Mucosa of descending colon (tissue), 3 donors: Measurements from ENCODE around the gene ITPKB. TPM values are rescaled to one million over a fixed set of nuclear protein-coding genes. Genes with fewer than 3 reads are reported as not detected.

ENCODE experiments used
- ATAC-seq: fragments of 200-7000 bp; cut with Tn5 transposase; one replicate; pipeline ENCODE4 v1.9.1; 2020; ENCODE audit warnings: mild to moderate bottlenecking, moderate library complexity
- DNase-seq, 3 donors: peaks; one replicate each; pipeline ENCODE4 v3.0.0-alpha.2; 2020
- H3K36me3 ChIP-seq: fragments of 200-600 bp; one replicate; pipeline ENCODE4 v1.8.0; 2021; ENCODE audit warnings: low read depth, mild to moderate bottlenecking
- H3K4me1 ChIP-seq: fragments of 200-600 bp; one replicate; pipeline ENCODE4 v1.8.0; 2021; ENCODE audit warnings: low read depth, mild to moderate bottlenecking
- H3K4me3 ChIP-seq: fragments of 200-600 bp; one replicate; pipeline ENCODE4 v1.8.0; 2021; ENCODE audit warnings: mild to moderate bottlenecking
- H3K9me3 ChIP-seq: fragments of 200-600 bp; one replicate; pipeline ENCODE4 v1.8.0; 2021; ENCODE audit warnings: mild to moderate bottlenecking
- intact Hi-C, 2 donors: fragments of 100-400 bp; cut with DNase I in 1 of 2; cut with micrococcal nuclease in 1 of 2; formaldehyde crosslinking; loops; one replicate each; pipeline versions ENCODE4 v1.11.0 to v1.11.1; 2022; cut with DNase I, micrococcal nuclease
- total RNA-seq, 3 donors: library from RNA; stranded (reverse); fragmentation: NEBNext Ultra II Directional in 2 of 3; extraction: Animal tissue kit (Norgen Biotek cat#: 25700) in 2 of 3; gene quantifications; one replicate each; pipeline versions ENCODE4 v1.2.1 to v1.2.4, GENCODE V29; 2021 to 2023
- TF ChIP-seq, protein P1 (sequence below): fragments of 200-600 bp; IDR thresholded peaks from one replicate; pipeline ENCODE4 v1.8.0; 2022; ENCODE audit warnings: antibody characterized with exemption, mild to moderate bottlenecking
- donor health status: DM: no; HTN: no; CAD: no; lungs with moderate emphysema.
- donor health status: DM: no; HTN: no; CAD: no.
- donor health status: DM: no; HTN: yes; CAD: no.

Gene ITPKB
- total RNA-seq, 3 donors from 2014 or later, result 9.5 to 90.3 (median 11.7) TPM

DNA sequence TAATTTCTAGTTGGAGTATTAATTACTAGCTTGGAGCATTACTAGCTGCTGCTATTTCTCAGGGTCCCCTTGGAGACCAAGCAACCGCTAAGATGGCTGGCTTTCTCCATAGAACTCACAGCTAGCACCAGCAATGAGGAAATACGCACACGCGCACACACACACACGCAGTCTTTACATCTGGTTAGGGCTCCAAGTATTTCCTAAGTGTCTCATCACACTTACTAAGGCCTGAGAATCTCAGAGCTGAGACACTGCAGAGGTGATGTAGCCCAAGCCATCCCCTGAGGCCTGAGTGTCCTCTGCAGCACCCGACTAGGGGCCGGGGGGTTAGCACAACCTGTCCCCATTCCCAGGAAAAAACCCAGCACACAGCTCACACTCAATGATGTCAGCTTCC is 42.5 kb downstream of the ITPKB start:
- Histone ChIP-seq H3K4me1 (peaks cover 5% of the 10 kb centered on the region), H3K9me3 (no peaks in the 10 kb centered on the region), H3K4me3 (no peak overlapping the region), H3K36me3 (no peaks in the 10 kb centered on the region)
- intact Hi-C loops, result no loop called here
- TF ChIP-seq, protein P1, sequence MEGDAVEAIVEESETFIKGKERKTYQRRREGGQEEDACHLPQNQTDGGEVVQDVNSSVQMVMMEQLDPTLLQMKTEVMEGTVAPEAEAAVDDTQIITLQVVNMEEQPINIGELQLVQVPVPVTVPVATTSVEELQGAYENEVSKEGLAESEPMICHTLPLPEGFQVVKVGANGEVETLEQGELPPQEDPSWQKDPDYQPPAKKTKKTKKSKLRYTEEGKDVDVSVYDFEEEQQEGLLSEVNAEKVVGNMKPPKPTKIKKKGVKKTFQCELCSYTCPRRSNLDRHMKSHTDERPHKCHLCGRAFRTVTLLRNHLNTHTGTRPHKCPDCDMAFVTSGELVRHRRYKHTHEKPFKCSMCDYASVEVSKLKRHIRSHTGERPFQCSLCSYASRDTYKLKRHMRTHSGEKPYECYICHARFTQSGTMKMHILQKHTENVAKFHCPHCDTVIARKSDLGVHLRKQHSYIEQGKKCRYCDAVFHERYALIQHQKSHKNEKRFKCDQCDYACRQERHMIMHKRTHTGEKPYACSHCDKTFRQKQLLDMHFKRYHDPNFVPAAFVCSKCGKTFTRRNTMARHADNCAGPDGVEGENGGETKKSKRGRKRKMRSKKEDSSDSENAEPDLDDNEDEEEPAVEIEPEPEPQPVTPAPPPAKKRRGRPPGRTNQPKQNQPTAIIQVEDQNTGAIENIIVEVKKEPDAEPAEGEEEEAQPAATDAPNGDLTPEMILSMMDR, result no peak
- ATAC-seq (no peak), DNase-seq (no peak)

DNA sequence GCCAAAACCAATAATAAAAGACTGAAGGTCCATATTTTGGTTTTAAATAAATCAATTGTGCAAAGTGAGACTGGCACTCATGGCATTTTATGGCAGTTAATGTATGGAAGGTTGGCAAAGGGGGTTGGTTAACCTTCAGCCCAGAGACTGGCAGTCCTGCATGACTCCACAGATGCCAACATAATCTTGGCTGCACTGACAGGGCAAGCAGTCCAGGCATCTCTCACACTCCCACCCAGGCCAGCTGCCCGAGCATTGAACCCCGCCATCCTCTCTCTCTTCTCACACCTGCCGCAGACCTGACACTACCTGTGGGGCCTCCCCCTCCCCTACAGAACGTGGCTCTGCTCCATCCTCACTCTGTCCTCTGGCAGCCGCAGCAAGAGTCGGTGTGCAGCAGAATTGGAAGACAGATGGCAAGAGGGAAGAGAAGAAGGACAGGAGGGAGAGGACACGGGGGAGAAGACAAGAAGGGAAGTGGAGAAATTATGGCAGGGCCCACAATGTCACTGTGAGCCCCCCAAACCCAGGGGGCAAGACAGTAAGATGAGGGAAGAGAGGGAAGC is 43.7 kb downstream of the ITPKB start:
- ATAC-seq (no peak), DNase-seq (no peak)
- Histone ChIP-seq H3K4me3 (no peak overlapping the region), H3K4me1 (peaks cover 12% of the 10 kb centered on the region), H3K36me3 (no peaks in the 10 kb centered on the region), H3K9me3 (no peaks in the 10 kb centered on the region)
- TF ChIP-seq, protein P1, result no peak
- intact Hi-C loops, result no loop called here

DNA sequence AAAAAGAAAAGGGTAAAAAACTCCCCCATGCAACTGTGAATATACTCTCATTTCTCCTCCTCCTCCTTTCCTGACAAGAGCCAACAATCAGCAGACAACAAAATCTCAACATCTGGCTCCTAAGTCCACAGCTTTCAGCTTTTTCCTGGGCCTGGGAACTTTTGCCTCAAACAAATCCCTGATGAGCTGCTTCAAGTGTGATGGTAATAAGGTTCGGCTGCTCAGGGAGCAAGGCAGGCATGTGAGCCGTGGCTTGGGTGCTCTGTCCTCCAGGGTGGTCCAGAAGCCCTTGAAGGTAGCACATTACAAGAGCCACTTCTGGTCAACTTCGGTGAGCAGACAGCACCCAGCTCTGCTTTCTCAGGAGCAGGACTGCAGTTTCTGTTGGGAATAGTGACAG is 46.3 kb downstream of the ITPKB start:
- no peaks in the 10 kb centered on the region for H3K9me3 ChIP-seq
- intact Hi-C loops, result no loop called here
- TF ChIP-seq, protein P1, result no peak
- no peak for ATAC-seq
- H3K36me3 ChIP-seq, result no peaks in the 10 kb centered on the region
- H3K4me3 ChIP-seq, result no peak overlapping the region
- H3K4me1 ChIP-seq, result peaks cover 13% of the 10 kb centered on the region
- no peak for DNase-seq

DNA sequence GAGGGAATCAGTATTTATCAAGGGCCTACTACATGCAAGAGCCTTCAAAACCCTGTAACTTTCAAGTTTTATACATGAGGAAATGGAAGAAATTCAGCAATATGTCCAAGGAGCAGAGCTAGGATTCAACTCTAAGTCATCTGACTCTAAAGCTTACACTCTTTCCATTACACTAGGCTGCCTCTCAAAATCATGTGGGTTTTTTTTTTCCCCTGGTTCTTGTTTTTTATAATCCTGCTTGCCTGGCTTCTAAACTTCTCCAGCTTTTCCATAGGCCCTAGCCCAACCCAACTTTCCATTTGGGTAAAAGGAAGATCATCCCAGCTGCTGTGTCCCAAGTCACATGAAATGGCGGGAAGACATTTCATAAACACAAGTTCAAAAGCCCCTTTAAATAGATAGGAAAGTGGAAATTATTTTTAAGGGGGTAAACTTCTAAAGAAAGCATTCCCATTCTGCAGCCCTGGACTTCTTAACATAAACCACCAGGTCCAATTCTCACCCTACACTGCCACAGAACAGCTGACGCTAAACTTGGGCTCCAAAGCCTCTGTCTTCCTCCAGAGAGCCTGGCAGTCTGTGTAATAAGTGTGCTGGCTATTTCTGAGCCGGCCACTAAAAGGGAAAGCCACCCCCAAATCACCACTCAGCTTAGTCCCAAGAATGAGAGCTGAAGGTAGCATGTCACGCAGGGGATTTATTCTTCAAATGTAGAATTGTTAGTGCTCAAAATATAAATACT is 46.9 kb downstream of the ITPKB start:
- Histone ChIP-seq H3K9me3 (no peaks in the 10 kb centered on the region), H3K4me1 (peaks cover 13% of the 10 kb centered on the region), H3K4me3 (no peak overlapping the region), H3K36me3 (no peaks in the 10 kb centered on the region)
- intact Hi-C loops, result no loop called here
- ATAC-seq (no peak), DNase-seq (no peak)
- TF ChIP-seq, protein P1, result no peak

DNA sequence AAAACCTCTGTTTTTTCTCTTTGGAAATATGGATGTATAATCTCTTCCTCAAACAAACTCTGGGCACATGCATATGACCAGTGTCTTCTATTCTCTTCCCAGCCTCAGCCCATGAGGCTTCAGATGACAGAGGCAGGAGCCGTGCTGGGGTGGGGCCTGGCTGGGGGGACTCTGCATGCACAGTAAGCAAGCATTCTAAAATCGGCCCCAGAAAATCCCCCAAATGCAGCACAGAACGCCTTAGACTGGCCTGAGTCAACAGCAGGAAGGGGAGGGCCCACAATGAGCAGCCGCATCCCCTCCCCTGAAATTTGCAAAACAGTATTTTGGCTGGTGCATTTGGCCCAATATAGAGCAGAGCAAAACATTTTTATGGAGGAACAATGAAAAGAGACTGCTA is 47.8 kb downstream of the ITPKB start:
- no peak for DNase-seq
- H3K4me3 ChIP-seq, result no peak overlapping the region
- ATAC-seq, result peak; percentile 46
- H3K9me3 ChIP-seq, result no peaks in the 10 kb centered on the region
- TF ChIP-seq, protein P1, result no peak
- H3K4me1 ChIP-seq, result peaks cover 13% of the 10 kb centered on the region
- intact Hi-C loops, result no loop called here
- no peaks in the 10 kb centered on the region for H3K36me3 ChIP-seq
